H9 (cell line): ENCODE data around the gene SPTLC3. TPM values are rescaled to one million over a fixed set of nuclear protein-coding genes. Genes with fewer than 3 reads are reported as not detected.

Source experiments
- DNase-seq: peaks from one replicate; pipeline ENCODE4 v3.0.0-alpha.2; 2017
- H2AFZ ChIP-seq: one replicate; pipeline ENCODE4 v1.6.1; 2013; ENCODE audit warnings: mild to moderate bottlenecking, low read length, control low read depth, moderate library complexity
- H2AK5ac ChIP-seq: 2 replicates; pipeline ENCODE4 v1.6.1; 2013; ENCODE audit warnings: low read length, control low read depth, mixed read lengths; ENCODE audit not compliant: insufficient read length
- H2BK120ac ChIP-seq: one replicate; pipeline ENCODE4 v1.6.1; 2013; ENCODE audit warnings: low read depth, mild to moderate bottlenecking, low read length, control low read depth, inconsistent platforms; ENCODE audit not compliant: poor library complexity, severe bottlenecking
- H2BK12ac ChIP-seq: 2 replicates; pipeline ENCODE4 v1.6.1; 2013; ENCODE audit warnings: low read length, control low read depth, mixed read lengths, low read depth; ENCODE audit not compliant: insufficient read length
- H2BK15ac ChIP-seq: 2 replicates; pipeline ENCODE4 v1.6.1; 2013; ENCODE audit warnings: low read depth, low read length, control low read depth
- H2BK20ac ChIP-seq: one replicate; pipeline ENCODE4 v1.6.1; 2013; ENCODE audit warnings: low read depth, mild to moderate bottlenecking, low read length, control low read depth, inconsistent platforms; ENCODE audit not compliant: poor library complexity, severe bottlenecking
- H2BK5ac ChIP-seq: 2 replicates; pipeline ENCODE4 v1.6.1; 2013; ENCODE audit warnings: low read length, control low read depth, mixed read lengths; ENCODE audit not compliant: insufficient read length
- H3K14ac ChIP-seq: 2 replicates; pipeline ENCODE4 v1.6.1; 2013; ENCODE audit warnings: low read length, control low read depth; ENCODE audit not compliant: insufficient read depth
- H3K18ac ChIP-seq: 2 replicates; pipeline ENCODE4 v1.6.1; 2013; ENCODE audit warnings: low read depth, mild to moderate bottlenecking, mixed read lengths, low read length, control low read depth; ENCODE audit not compliant: insufficient read length
- H3K23ac ChIP-seq: 2 replicates; pipeline ENCODE4 v1.6.1; 2013; ENCODE audit warnings: low read length, control low read depth, mixed read lengths, low read depth; ENCODE audit not compliant: insufficient read length
- H3K23me2 ChIP-seq: 2 replicates; pipeline ENCODE4 v1.6.1; 2013; ENCODE audit warnings: low read depth, mild to moderate bottlenecking, mixed read lengths, low read length, control low read depth; ENCODE audit not compliant: insufficient read length, poor library complexity, severe bottlenecking
- H3K27ac ChIP-seq: 2 replicates; pipeline ENCODE4 v1.5.1; 2013; ENCODE audit warnings: low read length, control low read depth, mixed read lengths, low read depth; ENCODE audit not compliant: insufficient read length
- H3K27me3 ChIP-seq: 2 replicates; pipeline ENCODE4 v1.6.1; 2013; ENCODE audit warnings: low read length, control low read depth, inconsistent platforms; ENCODE audit not compliant: insufficient read depth
- H3K4ac ChIP-seq: 2 replicates; pipeline ENCODE4 v1.6.1; 2013; ENCODE audit warnings: low read depth, mild to moderate bottlenecking, control low read depth, inconsistent platforms, low read length, moderate library complexity
- H3K4me1 ChIP-seq: 2 replicates; pipeline ENCODE4 v1.6.1; 2013; ENCODE audit warnings: low read length, control low read depth, inconsistent platforms; ENCODE audit not compliant: insufficient read depth
- H3K4me2 ChIP-seq: 2 replicates; pipeline ENCODE4 v1.6.1; 2013; ENCODE audit warnings: low read length, control low read depth, mixed read lengths; ENCODE audit not compliant: insufficient read length, insufficient read depth
- H3K56ac ChIP-seq: 2 replicates; pipeline ENCODE4 v1.6.1; 2013; ENCODE audit warnings: low read depth, mild to moderate bottlenecking, mixed read lengths, low read length, control low read depth; ENCODE audit not compliant: insufficient read length
- H3K79me1 ChIP-seq: 2 replicates; pipeline ENCODE4 v1.6.1; 2013; ENCODE audit warnings: low read depth, mild to moderate bottlenecking, moderate library complexity, low read length, control low read depth, inconsistent platforms; ENCODE audit not compliant: insufficient read depth, poor library complexity, severe bottlenecking
- H3K79me2 ChIP-seq: 2 replicates; pipeline ENCODE4 v1.6.1; 2013; ENCODE audit warnings: low read length, control low read depth, inconsistent platforms; ENCODE audit not compliant: insufficient read depth
- H3K9ac ChIP-seq: 2 replicates; pipeline ENCODE4 v1.6.1; 2013; ENCODE audit warnings: low read length, control low read depth, mixed read lengths; ENCODE audit not compliant: insufficient read length; ENCODE audit errors: extremely low read depth
- H3K9me3 ChIP-seq: one replicate; pipeline ENCODE4 v1.6.1; 2013; ENCODE audit warnings: low read depth, low read length, inconsistent platforms; ENCODE audit not compliant: control insufficient read depth
- H3T11ph ChIP-seq: one replicate; pipeline ENCODE4 v1.6.1; 2013; ENCODE audit warnings: mild to moderate bottlenecking, low read length, control low read depth, inconsistent platforms
- H4K20me1 ChIP-seq: one replicate; pipeline ENCODE4 v1.6.1; 2013; ENCODE audit not compliant: control insufficient read depth, insufficient read length, insufficient read depth
- H4K5ac ChIP-seq: 2 replicates; pipeline ENCODE4 v1.6.1; 2013; ENCODE audit warnings: low read depth, mild to moderate bottlenecking, mixed read lengths, low read length, control low read depth; ENCODE audit not compliant: insufficient read length
- H4K8ac ChIP-seq: replicated peaks from 2 replicates; pipeline ENCODE4 v1.6.1; 2013; ENCODE audit warnings: low read length, control low read depth, mixed read lengths, low read depth; ENCODE audit not compliant: insufficient read length
- H4K91ac ChIP-seq: 2 replicates; pipeline ENCODE4 v1.6.1; 2013; ENCODE audit warnings: low read depth, mild to moderate bottlenecking, moderate library complexity, mixed read lengths, low read length, control low read depth; ENCODE audit not compliant: insufficient read length
- H3K27ac Mint-ChIP-seq, 3 experiments: 2 replicates in 2 of 3; 3 replicates in 1 of 3; pipeline ENCODE4 v1.8.0; 2020 to 2021; ENCODE audit warnings: mixed read lengths in 3 of 3, mild to moderate bottlenecking in 1 of 3, moderate library complexity in 1 of 3
- H3K27me3 Mint-ChIP-seq: 2 replicates; pipeline ENCODE4 v1.8.0; 2021; ENCODE audit warnings: low read depth, mild to moderate bottlenecking, moderate library complexity, mixed read lengths
- H3K36me3 Mint-ChIP-seq, 3 experiments: 2 replicates in 2 of 3; 3 replicates in 1 of 3; pipeline ENCODE4 v1.8.0; 2020 to 2021; ENCODE audit warnings: low read depth in 3 of 3, mixed read lengths in 3 of 3; ENCODE audit not compliant: insufficient read depth in 1 of 3
- H3K4me1 Mint-ChIP-seq, 2 experiments: 2 replicates each; pipeline ENCODE4 v1.8.0; 2020; ENCODE audit warnings: mixed read lengths in 2 of 2
- H3K4me3 Mint-ChIP-seq, 2 experiments: 2 replicates in 1 of 2; 3 replicates in 1 of 2; pipeline ENCODE4 v1.8.0; 2020 to 2021; ENCODE audit warnings: mild to moderate bottlenecking in 2 of 2, mixed read lengths in 2 of 2, moderate library complexity in 1 of 2
- H3K9me3 Mint-ChIP-seq, 2 experiments: 2 replicates in 1 of 2; 3 replicates in 1 of 2; pipeline ENCODE4 v1.8.0; 2020; ENCODE audit warnings: mild to moderate bottlenecking in 2 of 2, mixed read lengths in 2 of 2, moderate library complexity in 1 of 2
- CTCF ChIP-seq: fragments of 200-600 bp; sonication (generic); conservative IDR thresholded peaks from 3 replicates; pipeline ENCODE4 v1.8.0; 2021; ENCODE audit warnings: antibody characterized with exemption, mild to moderate bottlenecking
- WGBS: extraction: QIAGEN DNeasy Blood & Tissue Kit; methylation state at CpG from one replicate; pipeline ENCODE4 v1.1.7; 2013; ENCODE audit warnings: missing lambda C conversion rate, low lambda C conversion rate, mixed read lengths; ENCODE audit not compliant: insufficient read length; ENCODE audit errors: extremely low coverage; 5-methylcytosine and 5-hydroxymethylcytosine counted together
- total RNA-seq: library from RNA; stranded (reverse); gene quantifications from 2 replicates; pipeline ENCODE4 v1.2.1, GENCODE V29; 2021

SPTLC3 gene
- total RNA-seq, 1 experiment from 2014 or later = 0.68 TPM

DNA sequence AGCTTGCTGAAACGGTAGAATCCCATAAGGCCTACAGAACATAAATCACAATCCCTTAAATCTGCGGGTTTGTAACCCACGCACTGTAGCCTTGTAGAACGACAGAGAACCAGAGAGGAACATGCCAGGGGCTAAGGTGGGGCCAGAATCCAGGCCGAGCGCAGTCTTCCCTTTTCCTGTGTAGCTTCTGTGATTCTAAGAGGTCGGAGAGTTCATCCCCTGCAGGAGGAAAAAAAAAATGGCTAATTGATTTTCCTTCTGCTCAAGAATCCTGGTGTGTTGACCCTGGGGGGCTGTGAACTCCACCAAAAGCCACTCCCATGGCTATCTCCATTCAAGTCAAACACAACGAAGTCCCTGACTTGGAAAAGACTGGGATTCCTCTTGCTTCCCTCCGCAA, 96.3 kb downstream of the SPTLC3 start:
- Histone ChIP-seq H3K4me1 (no peaks in the 10 kb centered on the region; the same call in 1 of the 2 replicates), H3K56ac (no peak overlapping the region)
- WGBS = no CpG with 5 or more reads among the region's 9 CpGs

More for the DNA sequence above, 96.3 kb downstream of the SPTLC3 start:
- Histone ChIP-seq H3K23me2 (no peaks in the 10 kb centered on the region), H3K79me2 (no peaks in the 10 kb centered on the region), H3K27ac (no peak overlapping the region), H3K4me2 (no peak overlapping the region), H2BK5ac (no peak overlapping the region), H3K9ac (no peak overlapping the region), H2BK12ac (no peak overlapping the region), H4K5ac (no peak overlapping the region), H3K4ac (no peak overlapping the region), H4K8ac (no peak overlapping the region), H3T11ph (no peak overlapping the region), H3K79me1 (no peaks in the 10 kb centered on the region), H2BK20ac (no peak overlapping the region), H3K23ac (no peak overlapping the region), H2BK120ac (no peak overlapping the region), H3K14ac (no peak overlapping the region), H2AFZ (no peak overlapping the region), H3K27me3 (no peaks in the 10 kb centered on the region), H4K91ac (no peak overlapping the region), H3K18ac (no peak overlapping the region), H3K9me3 (no peaks in the 10 kb centered on the region), H4K20me1 (no peaks in the 10 kb centered on the region), H2AK5ac (no peak overlapping the region), H2BK15ac (no peak overlapping the region)
- Mint-ChIP-seq H3K27me3 (no peaks in the 10 kb centered on the region), H3K9me3 (no peaks in the 10 kb centered on the region), H3K4me3 (no peak overlapping the region), H3K27ac (peak overlapping the region in 1 of 3 experiments; percentile 70; a peak in 2 of 7 replicates), H3K4me1 (peaks cover 14 to 15% of the 10 kb centered on the region in 2 experiments), H3K36me3 (no peaks in the 10 kb centered on the region)
- no peak for TF ChIP-seq CTCF
- no peak for DNase-seq
